Cardiac muscle cell (in vitro differentiated cells and primary cell): ENCODE data around the gene CACNB4. TPM values are rescaled to one million over a fixed set of nuclear protein-coding genes. Genes with fewer than 3 reads are reported as not detected.

Source experiments
- DNase-seq, 2 donors: peaks; one replicate each; pipeline versions ENCODE4 v3.0.0 to v3.0.0-alpha.2; 2010 to 2017; ENCODE audit warnings: low read depth in 1 of 2, low spot score in 1 of 2
- H3K27ac ChIP-seq: fragments of 200-600 bp; sonication (generic); 2 replicates; pipeline ENCODE4 v1.5.1; 2016
- H3K27me3 ChIP-seq: fragments of 200-600 bp; sonication (generic); 2 replicates; pipeline ENCODE4 v1.6.0; 2016; ENCODE audit warnings: control low read depth
- H3K36me3 ChIP-seq: fragments of 200-600 bp; sonication (generic); 2 replicates; pipeline ENCODE4 v1.5.1; 2016; ENCODE audit warnings: control low read depth
- H3K4me1 ChIP-seq: fragments of 200-600 bp; sonication (generic); 2 replicates; pipeline ENCODE4 v1.8.1; 2017; ENCODE audit warnings: low read depth, mild to moderate bottlenecking, mixed run types
- H3K4me3 ChIP-seq: fragments of 200-600 bp; sonication (generic); 2 replicates; pipeline ENCODE4 v1.5.1; 2016; ENCODE audit warnings: mild to moderate bottlenecking
- H3K9me3 ChIP-seq: fragments of 200-600 bp; sonication (generic); 2 replicates; pipeline ENCODE4 v1.5.1; 2017; ENCODE audit warnings: low read depth, mild to moderate bottlenecking, control low read depth
- CTCF ChIP-seq: IDR thresholded peaks from 2 replicates; pipeline ENCODE4 v1.5.1; 2012; ENCODE audit warnings: low read depth, mild to moderate bottlenecking, low read length
- polyA plus RNA-seq: library from polyadenylated mRNA; unstranded; fragments of >200 nt; fragmentation: Nextera tagmentation; extraction: Ambion mirVana; gene quantifications from 2 replicates; pipeline ENCODE4 v1.2.1, GENCODE V29; 2016
- total RNA-seq: library from RNA; depleted of rRNA; stranded (reverse); fragments of >200 nt; gene quantifications from 2 replicates; pipeline ENCODE4 v1.2.3, GENCODE V29; 2016

The CACNB4 gene
- total and polyA plus RNA-seq, 2 experiments from 2014 or later: 0.09 to 0.18 TPM

GRCh38 chr2:152068226-152068625 lies 30.6 kb downstream of the CACNB4 start:
- H3K4me1 ChIP-seq: no peaks in the 10 kb centered on the region
- DNase-seq: no peak
- H3K27me3 ChIP-seq: no peaks in the 10 kb centered on the region
- no peaks in the 10 kb centered on the region for H3K36me3 ChIP-seq
- H3K9me3 ChIP-seq: no peaks in the 10 kb centered on the region
- no peak for TF ChIP-seq CTCF
- no peak overlapping the region for H3K4me3 ChIP-seq
- no peak overlapping the region for H3K27ac ChIP-seq

- no peaks in the 10 kb centered on the region for H3K4me1 ChIP-seq
- no peak for DNase-seq
- no peak overlapping the region for H3K4me3 ChIP-seq
- H3K27me3 ChIP-seq: no peaks in the 10 kb centered on the region
- no peaks in the 10 kb centered on the region for H3K36me3 ChIP-seq
- H3K27ac ChIP-seq: no peak overlapping the region
- no peak for TF ChIP-seq CTCF
- no peaks in the 10 kb centered on the region for H3K9me3 ChIP-seq
Measured at GRCh38 chr2:152067823-152068222, 31.0 kb downstream of the CACNB4 start.

- no peak overlapping the region for H3K27ac ChIP-seq
- no peak overlapping the region for H3K4me3 ChIP-seq
- TF ChIP-seq CTCF: no peak
- no peaks in the 10 kb centered on the region for H3K9me3 ChIP-seq
- no peaks in the 10 kb centered on the region for H3K36me3 ChIP-seq
- no peaks in the 10 kb centered on the region for H3K27me3 ChIP-seq
- DNase-seq: no peak
- no peaks in the 10 kb centered on the region for H3K4me1 ChIP-seq
Measured at GRCh38 chr2:152065945-152066344, 32.9 kb downstream of the CACNB4 start.

DNA sequence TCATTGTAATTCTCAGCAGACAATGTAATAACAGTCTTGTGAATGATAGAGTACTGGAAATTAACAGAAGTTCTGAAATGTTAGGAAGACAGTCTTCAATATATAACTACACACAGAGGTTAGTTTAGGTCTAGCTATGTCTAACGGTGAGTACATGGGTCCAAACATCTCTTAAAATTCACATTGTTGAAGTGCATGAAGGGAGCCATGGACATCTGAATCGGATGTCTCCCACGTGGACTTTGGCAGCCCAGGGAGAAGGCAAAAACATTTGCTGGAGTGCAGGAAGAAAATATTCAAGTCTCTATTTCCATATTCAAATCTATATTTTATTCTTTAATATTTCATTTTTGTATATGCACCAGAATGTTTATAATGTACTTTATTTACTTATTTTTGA lies 34.8 kb downstream of the CACNB4 start:
- no peaks in the 10 kb centered on the region for H3K36me3 ChIP-seq
- H3K9me3 ChIP-seq: no peaks in the 10 kb centered on the region
- H3K4me1 ChIP-seq: no peaks in the 10 kb centered on the region
- H3K27ac ChIP-seq: no peak overlapping the region
- TF ChIP-seq CTCF: no peak
- no peaks in the 10 kb centered on the region for H3K27me3 ChIP-seq
- no peak overlapping the region for H3K4me3 ChIP-seq
- no peak for DNase-seq

- no peak overlapping the region for H3K27ac ChIP-seq
- no peaks in the 10 kb centered on the region for H3K36me3 ChIP-seq
- H3K4me1 ChIP-seq: no peaks in the 10 kb centered on the region
- DNase-seq: no peak
- H3K9me3 ChIP-seq: no peaks in the 10 kb centered on the region
- no peak for TF ChIP-seq CTCF
- no peaks in the 10 kb centered on the region for H3K27me3 ChIP-seq
- no peak overlapping the region for H3K4me3 ChIP-seq
Measured at GRCh38 chr2:152063325-152063924, 35.4 kb downstream of the CACNB4 start.
